ENCODE results near the gene ETV3L. TPM values are rescaled to one million over a fixed set of nuclear protein-coding genes. Genes with fewer than 3 reads are reported as not detected.

Gene ETV3L
- total RNA-seq, 4 donors from 2014 or later: not detected

Other genes with a start within 250 kb of the ETV3L start
- gene INSRR, start 240.7 kb downstream of the ETV3L start, total RNA-seq: not detected
- under 1 TPM in 2 of 4 donors, not detected in 2; 0.09 to 0.57 TPM for gene NTRK1, start 238.9 kb downstream of the ETV3L start, total RNA-seq
- 1 to 10 TPM; 1.1 to 4.6 (median 2.7) TPM for gene PEAR1, start 206.1 kb downstream of the ETV3L start, total RNA-seq
- not detected for gene LRRC71, start 179.2 kb downstream of the ETV3L start, total RNA-seq
- gene ARHGEF11, start 54.1 kb downstream of the ETV3L start, total RNA-seq: 10 to 100 TPM; 15.5 to 24.2 (median 19.4) TPM
- 10 to 100 TPM; 25.0 to 31.4 (median 27.3) TPM for gene ETV3, start 38.6 kb upstream of the ETV3L start, total RNA-seq